Esophagus muscularis mucosa (tissue), 4 donors: Measurements from ENCODE around the gene ATXN7L3B.
"Not testable (repeated sequence)": the region's sequence is repeated elsewhere in the genome, so short reads cannot be mapped to it uniquely, and the experiment has no call there.

ENCODE experiments used
- CTCF ChIP-seq, 3 experiments: fragments of 200-600 bp in 2 of 3; fragments of 450-650 bp in 1 of 3; sonication (generic) in 2 of 3; IDR thresholded peaks; one replicate each; pipeline ENCODE4 v1.5.1; 2017 to 2019; ENCODE audit warnings: antibody characterized with exemption in 3 of 3, mild to moderate bottlenecking in 2 of 3, moderate library complexity in 1 of 3
- EP300 ChIP-seq: sonication (generic); formaldehyde crosslinking; IDR thresholded peaks from one replicate; pipeline ENCODE4 v1.6.1; 2017; ENCODE audit warnings: antibody characterized with exemption
- POLR2A ChIP-seq: fragments of 450-650 bp; IDR thresholded peaks from one replicate; pipeline ENCODE4 v1.6.1; 2017; ENCODE audit warnings: antibody characterized with exemption, moderate library complexity, mild to moderate bottlenecking, low read depth
- POLR2AphosphoS5 ChIP-seq, 2 donors: sonication (generic); formaldehyde crosslinking; IDR thresholded peaks; one replicate each; pipeline ENCODE4 v1.6.1; 2017; ENCODE audit warnings: antibody characterized with exemption in 2 of 2

- TF ChIP-seq EP300; CTCF (IDR thresholded peaks at IDR 0.05); POLR2A; POLR2AphosphoS5 (IDR thresholded peaks at IDR 0.05): not testable (repeated sequence)
Observed at GRCh38 chr12:74508873-74509657, 28.6 kb upstream of the ATXN7L3B start.
